HCT116 (cell line): ENCODE data around the gene YKT6. TPM values are rescaled to one million over a fixed set of nuclear protein-coding genes. Genes with fewer than 3 reads are reported as not detected.

Source experiments
- ATAC-seq: fragments of 200-7000 bp; cut with Tn5 transposase; 2 replicates; pipeline ENCODE4 v1.9.1; 2020; ENCODE audit warnings: mild to moderate bottlenecking, moderate library complexity
- BruUV-seq: library from RNA; stranded (reverse); fragments of 400-500 nt; replicated peaks from 2 replicates; lab custom pipeline; 2021; lab: Mats Ljungman, UMichigan
- CTCF ChIA-PET: fragments of 300-600 bp; sonication (Branson Sonifier 250); formaldehyde crosslinking; loops from one replicate; lab custom pipeline; 2021; ENCODE audit warnings: antibody characterized with exemption; lab: Charles Lee
- POLR2A ChIA-PET: fragments of 300-600, 350-600 bp; sonication (Branson Sonifier 250); formaldehyde crosslinking; loops from one replicate; lab custom pipeline; 2021; ENCODE audit warnings: antibody characterized with exemption; lab: Charles Lee
- RAD21 ChIA-PET, 2 experiments: fragments of 300-600 bp; sonication (Branson Sonifier 250); formaldehyde crosslinking; loops; one replicate each; lab custom pipeline; 2023; ENCODE audit warnings: low total read pairs in 2 of 2; ENCODE audit not compliant: uncharacterized antibody in 2 of 2, unreplicated experiment in 2 of 2, low non-redundant PET in 1 of 2; lab: Charles Lee
- DNase-seq: peaks from one replicate; pipeline ENCODE4 v3.0.0-alpha.2; 2010; ENCODE audit warnings: low read depth, low spot score
- H2AFZ ChIP-seq: fragments of 200-600 bp; shearing (Covaris generic), sonication (generic); 2 replicates; pipeline ENCODE4 v1.6.1; 2017; ENCODE audit warnings: low read depth, mixed run types, mixed read lengths, antibody characterized with exemption, low read length; ENCODE audit not compliant: poor library complexity, severe bottlenecking
- H3K27ac ChIP-seq: 2 replicates; pipeline ENCODE4 v1.5.1; 2012; ENCODE audit warnings: low read depth, low read length
- H3K27me3 ChIP-seq: fragments of 200-600 bp; sonication (generic); 2 replicates; pipeline ENCODE4 v1.6.1; 2016; ENCODE audit warnings: mixed run types, low read length, mixed read lengths; ENCODE audit not compliant: insufficient read depth
- H3K36me3 ChIP-seq, 2 experiments: fragments of 200-500 bp in 1 of 2; fragments of 200-600 bp in 1 of 2; sonication (Bioruptor generic) in 1 of 2; sonication (generic) in 1 of 2; 2 replicates each; pipeline versions ENCODE4 v1.5.1 to v1.6.1; 2014 to 2016; ENCODE audit warnings: low read length in 2 of 2, inconsistent platforms in 1 of 2, mixed read lengths in 1 of 2, mixed run types in 1 of 2; ENCODE audit not compliant: insufficient read depth in 2 of 2, control insufficient read depth in 1 of 2
- H3K4me1 ChIP-seq, 2 experiments: fragments of 200-600 bp in 1 of 2; sonication (generic) in 1 of 2; 2 replicates each; pipeline versions ENCODE4 v1.5.1 to v1.6.1; 2012 to 2017; ENCODE audit warnings: low read length in 2 of 2, inconsistent platforms in 1 of 2, mild to moderate bottlenecking in 1 of 2, mixed read lengths in 1 of 2, mixed run types in 1 of 2, moderate library complexity in 1 of 2; ENCODE audit not compliant: insufficient read depth in 2 of 2, control insufficient read depth in 1 of 2
- H3K4me2 ChIP-seq: fragments of 200-600 bp; sonication (generic); 2 replicates; pipeline ENCODE4 v1.6.1; 2017; ENCODE audit warnings: mixed run types, low read length, mixed read lengths
- H3K4me3 ChIP-seq, 2 experiments: fragments of 200-600 bp in 1 of 2; sonication (generic) in 1 of 2; replicated peaks in 1 of 2; 2 replicates each; pipeline ENCODE4 v1.5.1; 2011 to 2016; ENCODE audit warnings: low read length in 2 of 2, control low read depth in 1 of 2, low read depth in 1 of 2, mild to moderate bottlenecking in 1 of 2, mixed read lengths in 1 of 2, mixed run types in 1 of 2
- H3K79me2 ChIP-seq: fragments of 200-600 bp; sonication (generic); 2 replicates; pipeline ENCODE4 v1.6.1; 2017; ENCODE audit warnings: mild to moderate bottlenecking, mixed run types, low read length, moderate library complexity, mixed read lengths; ENCODE audit not compliant: insufficient read depth
- H3K9ac ChIP-seq: fragments of 200-600 bp; sonication (generic); 2 replicates; pipeline ENCODE4 v1.6.1; 2016; ENCODE audit warnings: low read length, mixed read lengths
- H3K9me2 ChIP-seq: fragments of 200-600 bp; sonication (generic), shearing (Covaris generic); 2 replicates; pipeline ENCODE4 v1.6.1; 2017; ENCODE audit warnings: mixed run types, mild to moderate bottlenecking, moderate library complexity; ENCODE audit not compliant: insufficient read depth
- H3K9me3 ChIP-seq, 2 experiments: fragments of 200-500 bp in 1 of 2; fragments of 200-600 bp in 1 of 2; sonication (Bioruptor generic) in 1 of 2; sonication (generic) in 1 of 2; 2 replicates each; pipeline ENCODE4 v1.6.1; 2014 to 2017; ENCODE audit warnings: low read length in 2 of 2, mixed read lengths in 2 of 2, inconsistent platforms in 1 of 2, low read depth in 1 of 2, mild to moderate bottlenecking in 1 of 2, mixed run types in 1 of 2, moderate library complexity in 1 of 2; ENCODE audit not compliant: control insufficient read depth in 1 of 2, insufficient read depth in 1 of 2
- H4K20me1 ChIP-seq: fragments of 200-600 bp; sonication (generic), shearing (Covaris generic); 2 replicates; pipeline ENCODE4 v1.6.1; 2017; ENCODE audit warnings: mixed run types, mild to moderate bottlenecking, moderate library complexity; ENCODE audit not compliant: insufficient read depth
- CBX3 ChIP-seq: IDR thresholded peaks from 2 replicates; pipeline ENCODE4 v1.6.1; 2012; ENCODE audit warnings: low read depth
- EGR1 ChIP-seq: IDR thresholded peaks from 2 replicates; pipeline ENCODE4 v1.6.1; 2012; ENCODE audit warnings: low read depth
- EZH2 ChIP-seq: fragments of 200-600 bp; sonication (generic); IDR thresholded peaks from 2 replicates; pipeline ENCODE4 v1.6.1; 2017; ENCODE audit warnings: antibody characterized with exemption, mixed run types
- EZH2phosphoT487 ChIP-seq: fragments of 200-600 bp; IDR thresholded peaks from 2 replicates; pipeline ENCODE4 v1.6.1; 2018; ENCODE audit warnings: antibody characterized with exemption, borderline replicate concordance
- POLR2A ChIP-seq: IDR thresholded peaks from 2 replicates; pipeline ENCODE4 v1.7.0; 2011; ENCODE audit warnings: borderline replicate concordance; ENCODE audit not compliant: insufficient read depth, insufficient read length; ENCODE audit errors: extremely low read depth
- POLR2AphosphoS5 ChIP-seq: IDR thresholded peaks from 2 replicates; pipeline ENCODE4 v1.6.1; 2011; ENCODE audit warnings: mild to moderate bottlenecking, low read depth, low read length, moderate library complexity
- SIN3A ChIP-seq: IDR thresholded peaks from 2 replicates; pipeline ENCODE4 v1.6.1; 2012; ENCODE audit warnings: low read depth
- YY1 ChIP-seq: IDR thresholded peaks from 2 replicates; pipeline ENCODE4 v1.6.1; 2011; ENCODE audit warnings: low read length, low read depth, moderate library complexity, mild to moderate bottlenecking; ENCODE audit not compliant: insufficient replicate concordance; ENCODE audit errors: extremely low read depth
- ZFX ChIP-seq: fragments of 450-650 bp; IDR thresholded peaks from 2 replicates; pipeline ENCODE4 v1.6.1; 2017
- ZNF274 ChIP-seq: fragments of 200-500 bp; sonication (Bioruptor generic); IDR thresholded peaks from 2 replicates; pipeline ENCODE4 v1.6.1; 2014; ENCODE audit warnings: mild to moderate bottlenecking, low read depth, low read length, inconsistent platforms
- intact Hi-C: fragments of 100-400 bp; cut with micrococcal nuclease; formaldehyde crosslinking; loops from 2 replicates; pipeline ENCODE4 v1.10.0; 2022
- total RNA-seq: library from RNA; stranded (reverse); gene quantifications from one replicate; pipeline ENCODE4 v1.2.1, GENCODE V29; 2021; ENCODE audit not compliant: unreplicated experiment

The YKT6 gene
- total RNA-seq, 1 experiment from 2014 or later: 84.8 TPM

DNA sequence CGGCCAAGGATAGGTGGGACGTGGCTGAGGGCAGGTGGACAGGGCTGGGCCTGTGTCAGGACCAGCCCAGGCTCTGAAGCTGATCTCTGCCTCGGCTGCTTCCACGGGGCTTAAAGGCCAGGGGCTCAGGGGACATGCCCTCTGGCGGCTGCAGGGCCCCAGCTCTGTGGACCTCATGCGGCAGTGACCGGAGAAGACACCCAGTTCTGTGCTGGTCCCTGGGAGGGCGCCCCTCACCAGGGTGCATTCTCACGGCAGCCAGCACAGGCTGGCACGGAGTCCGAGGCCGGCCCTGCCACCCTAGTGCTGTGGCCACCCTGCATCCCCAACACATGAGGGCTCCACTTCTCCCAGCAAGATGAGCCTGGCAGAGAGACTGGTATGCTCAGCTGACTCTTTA is 30.3 kb downstream of the YKT6 start:
- Histone ChIP-seq H3K27ac (no peak overlapping the region), H3K9me2 (no peaks in the 10 kb centered on the region), H3K9ac (no peak overlapping the region), H3K4me1 (no peaks in the 10 kb centered on the region), H3K36me3 (no peaks in the 10 kb centered on the region), H4K20me1 (no peaks in the 10 kb centered on the region), H3K9me3 (no peaks in the 10 kb centered on the region), H3K4me3 (no peak overlapping the region), H3K79me2 (no peaks in the 10 kb centered on the region), H3K4me2 (no peak overlapping the region), H3K27me3 (no peaks in the 10 kb centered on the region), H2AFZ (no peak overlapping the region)
- ATAC-seq (peak; percentile 34; the same call in 1 of the 2 replicates), DNase-seq (no peak)
- ChIA-PET RAD21 (no interaction called here), CTCF (no interaction called here), POLR2A (no interaction called here)
- intact Hi-C loops: no loop called here
- TF ChIP-seq ZFX (no peak), YY1 (no peak), CBX3 (no peak), EGR1 (no peak), EZH2 (no peak), SIN3A (no peak)
- no TSS peak for BruUV-seq

DNA sequence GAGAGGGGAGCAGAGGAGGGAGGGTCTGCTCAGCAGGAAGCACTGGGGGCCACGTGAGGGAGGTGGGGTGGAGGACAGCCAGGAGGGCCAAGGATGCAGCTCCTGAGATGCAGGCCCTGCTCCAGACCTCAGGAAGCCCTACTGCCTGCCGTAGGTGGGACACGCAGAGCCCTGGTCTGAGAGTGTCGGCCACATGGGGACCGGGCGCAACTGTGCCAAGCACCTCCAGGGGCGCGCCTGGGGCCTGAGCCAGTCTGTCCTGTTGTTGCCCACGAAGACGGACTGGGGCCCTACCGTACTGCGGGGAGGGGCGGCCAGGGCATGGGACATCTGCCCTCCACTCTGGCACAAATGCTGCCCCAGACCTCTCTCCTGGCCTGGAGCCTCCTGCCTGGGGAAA is 31.6 kb downstream of the YKT6 start:
- Histone ChIP-seq H3K27ac (no peak overlapping the region), H3K4me1 (no peaks in the 10 kb centered on the region), H3K9me3 (no peaks in the 10 kb centered on the region), H4K20me1 (no peaks in the 10 kb centered on the region), H3K4me2 (no peak overlapping the region), H2AFZ (no peak overlapping the region), H3K27me3 (no peaks in the 10 kb centered on the region), H3K79me2 (no peaks in the 10 kb centered on the region), H3K9ac (no peak overlapping the region)
- intact Hi-C loops: no loop called here
- BruUV-seq: no TSS peak
- ChIA-PET RAD21 (no interaction called here), CTCF (no interaction called here), POLR2A (no interaction called here)
- DNase-seq (no peak), ATAC-seq (0 out of 2 replicates have a peak, but pooled peaks have one; percentile 33)
- TF ChIP-seq POLR2A: no peak
- no peak for TF ChIP-seq YY1
- TF ChIP-seq POLR2AphosphoS5: no peak
- no peak for TF ChIP-seq ZFX
- TF ChIP-seq CBX3: no peak
- no peak for TF ChIP-seq EZH2phosphoT487
- TF ChIP-seq SIN3A: no peak
- no peak for TF ChIP-seq ZNF274
- TF ChIP-seq, all 23 proteins: peak for 0
- H3K9me2 ChIP-seq: no peaks in the 10 kb centered on the region
- no peaks in the 10 kb centered on the region for H3K36me3 ChIP-seq
- no peak overlapping the region for H3K4me3 ChIP-seq
